ENCODE results near the gene OR2G2.

The OR2G2 gene

GRCh38 chr1:247627951-247628350, 39.8 kb downstream of the OR2G2 start:
- in situ Hi-C loops (cut with MboI; ENCODE audit: low pct_unique_long_range_greater_than_20kb, low sequenced_read_pairs, unreplicated experiment) = no loop called here
- DNase-seq (ENCODE audit: low spot score) = no peak
- no peak for TF ChIP-seq CTCF (IDR thresholded peaks at IDR 0.05; ENCODE audit: extremely low read depth, insufficient read depth, missing control alignments)

- in situ Hi-C loops (cut with MboI; ENCODE audit: low pct_unique_long_range_greater_than_20kb, low sequenced_read_pairs, unreplicated experiment) = no loop called here
- no peak for TF ChIP-seq CTCF (IDR thresholded peaks at IDR 0.05; ENCODE audit: extremely low read depth, insufficient read depth, missing control alignments)
- DNase-seq (ENCODE audit: low spot score) = no peak
These were observed 49.9 kb downstream of the OR2G2 start for GRCh38 chr1:247638011-247638410.

- DNase-seq (ENCODE audit: low spot score) = no peak
- in situ Hi-C loops (cut with MboI; ENCODE audit: low pct_unique_long_range_greater_than_20kb, low sequenced_read_pairs, unreplicated experiment) = no loop called here
- TF ChIP-seq CTCF (IDR thresholded peaks at IDR 0.05; ENCODE audit: extremely low read depth, insufficient read depth, missing control alignments) = no peak
These were observed 50.6 kb downstream of the OR2G2 start for GRCh38 chr1:247638781-247639180.

Data from GM13977 (cell line).